ENCODE results near the gene COMMD1. TPM values are rescaled to one million over a fixed set of nuclear protein-coding genes. Genes with fewer than 3 reads are reported as not detected.

Gene COMMD1
- total and polyA plus RNA-seq, 2 donors from 2014 or later: 38.5 to 99.4 TPM

DNA sequence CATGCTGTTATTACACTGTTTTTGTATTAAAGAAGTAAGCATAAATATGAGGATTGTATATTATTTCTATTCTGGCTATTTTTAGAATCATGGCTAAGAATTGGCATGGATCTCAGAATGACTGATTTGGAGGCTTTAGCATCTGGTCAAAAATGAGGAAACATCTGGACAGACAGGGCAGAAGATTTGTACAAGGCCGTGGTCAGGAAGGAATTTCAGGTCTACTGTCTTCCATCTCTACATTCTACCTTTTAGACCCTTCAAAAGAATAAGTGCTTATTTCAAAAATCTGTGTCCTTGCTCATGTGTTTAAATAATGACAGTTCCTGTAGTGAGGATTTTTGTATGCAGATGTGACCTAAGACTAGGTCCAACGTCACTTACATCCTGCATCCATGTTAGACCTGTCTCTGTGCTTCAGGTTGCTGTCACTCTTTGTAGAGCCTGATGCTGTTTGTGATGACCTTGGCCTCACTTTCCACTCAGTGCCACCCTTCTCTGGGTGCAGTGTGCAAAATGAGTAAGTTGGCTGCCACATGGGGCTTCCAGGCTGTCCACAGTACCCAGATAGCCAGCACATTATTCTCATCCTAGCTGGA lies 235.8 kb downstream of the COMMD1 start:
- no peak for FAIRE-seq
- intact Hi-C loops (cut with DNase I): no loop called here
- no peak overlapping the region for H3K4me3 ChIP-seq (ENCODE audit: low read length in 3 of 3)

DNA sequence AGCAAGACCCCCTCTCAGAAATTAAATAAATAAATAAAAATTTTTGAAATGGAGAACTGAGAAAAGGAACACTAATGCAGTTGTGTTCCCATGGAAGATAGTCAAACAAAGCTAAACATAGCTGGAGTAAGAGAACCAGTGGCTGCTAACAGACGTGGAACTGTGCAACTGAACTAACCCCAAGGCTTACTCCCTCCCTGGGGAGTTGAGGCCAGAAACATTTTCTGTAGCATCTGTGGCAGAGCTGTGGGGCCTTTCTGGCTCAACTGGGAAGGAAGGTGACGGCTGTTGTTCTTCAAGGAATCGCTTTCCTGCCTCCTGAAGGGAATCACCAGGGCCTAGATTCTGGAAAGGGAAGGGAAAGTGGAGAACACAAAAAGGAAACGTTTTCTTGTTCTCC lies 236.6 kb downstream of the COMMD1 start:
- H3K9ac ChIP-seq (ENCODE audit: low read length in 3 of 3): no peak overlapping the region
- FAIRE-seq: no peak

More for the DNA sequence above, 235.8 kb downstream of the COMMD1 start:
- DNase-seq: no peak
- no peaks in the 10 kb centered on the region for H3K27me3 ChIP-seq (ENCODE audit: control insufficient read depth, insufficient read depth, low read length)
- H3K4me1 ChIP-seq (ENCODE audit: control insufficient read depth in 2 of 3, insufficient read depth in 2 of 3, low read depth in 1 of 3, low read length in 3 of 3): no peaks in the 10 kb centered on the region
- no peak overlapping the region for H3K27ac ChIP-seq (ENCODE audit: low read depth in 2 of 2, low read length in 2 of 2)
- no peaks in the 10 kb centered on the region for H3K9me3 ChIP-seq (ENCODE audit: control insufficient read depth in 2 of 3, insufficient read depth in 1 of 3, low read length in 3 of 3)
- TF ChIP-seq, protein P1, sequence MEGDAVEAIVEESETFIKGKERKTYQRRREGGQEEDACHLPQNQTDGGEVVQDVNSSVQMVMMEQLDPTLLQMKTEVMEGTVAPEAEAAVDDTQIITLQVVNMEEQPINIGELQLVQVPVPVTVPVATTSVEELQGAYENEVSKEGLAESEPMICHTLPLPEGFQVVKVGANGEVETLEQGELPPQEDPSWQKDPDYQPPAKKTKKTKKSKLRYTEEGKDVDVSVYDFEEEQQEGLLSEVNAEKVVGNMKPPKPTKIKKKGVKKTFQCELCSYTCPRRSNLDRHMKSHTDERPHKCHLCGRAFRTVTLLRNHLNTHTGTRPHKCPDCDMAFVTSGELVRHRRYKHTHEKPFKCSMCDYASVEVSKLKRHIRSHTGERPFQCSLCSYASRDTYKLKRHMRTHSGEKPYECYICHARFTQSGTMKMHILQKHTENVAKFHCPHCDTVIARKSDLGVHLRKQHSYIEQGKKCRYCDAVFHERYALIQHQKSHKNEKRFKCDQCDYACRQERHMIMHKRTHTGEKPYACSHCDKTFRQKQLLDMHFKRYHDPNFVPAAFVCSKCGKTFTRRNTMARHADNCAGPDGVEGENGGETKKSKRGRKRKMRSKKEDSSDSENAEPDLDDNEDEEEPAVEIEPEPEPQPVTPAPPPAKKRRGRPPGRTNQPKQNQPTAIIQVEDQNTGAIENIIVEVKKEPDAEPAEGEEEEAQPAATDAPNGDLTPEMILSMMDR (IDR thresholded peaks at IDR 0.05; ENCODE audit: borderline replicate concordance, extremely low read depth, insufficient read depth): no peak
- no peak overlapping the region for H3K9ac ChIP-seq (ENCODE audit: low read length in 3 of 3)
- no peaks in the 10 kb centered on the region for H3K36me3 ChIP-seq (ENCODE audit: control insufficient read depth in 2 of 3, insufficient read depth in 3 of 3, low read length in 3 of 3)

DNA sequence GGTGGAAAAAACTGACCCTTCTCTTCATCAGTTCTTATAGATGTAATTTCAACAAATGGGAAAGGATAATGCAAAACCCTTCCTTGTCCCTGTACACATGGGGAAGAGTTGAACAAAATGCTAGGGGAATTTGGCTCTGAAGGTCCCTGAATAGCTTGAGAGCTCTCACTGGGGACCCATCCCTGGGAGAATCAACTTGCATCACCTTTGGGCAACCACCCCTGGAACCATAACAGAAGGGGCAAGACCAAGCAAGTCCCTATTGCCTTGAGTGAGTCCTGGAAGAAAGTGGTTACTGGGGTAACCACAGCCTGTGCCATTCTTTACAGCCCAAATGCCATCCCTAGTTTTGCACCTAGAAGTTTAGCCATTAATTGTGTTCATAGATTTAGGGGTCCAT lies 238.2 kb downstream of the COMMD1 start:
- TF ChIP-seq, protein P1 (IDR thresholded peaks at IDR 0.05; ENCODE audit: borderline replicate concordance, extremely low read depth, insufficient read depth): no peak
- H3K27ac ChIP-seq (ENCODE audit: low read depth in 2 of 2, low read length in 2 of 2): no peak overlapping the region
- no peaks in the 10 kb centered on the region for H3K27me3 ChIP-seq (ENCODE audit: control insufficient read depth, insufficient read depth, low read length)
- H3K9me3 ChIP-seq (ENCODE audit: control insufficient read depth in 2 of 3, insufficient read depth in 1 of 3, low read length in 3 of 3): no peaks in the 10 kb centered on the region
- H3K4me3 ChIP-seq (ENCODE audit: low read length in 3 of 3): no peak overlapping the region
- intact Hi-C loops (cut with DNase I): no loop called here
- no peak for DNase-seq
- no peaks in the 10 kb centered on the region for H3K4me1 ChIP-seq (ENCODE audit: control insufficient read depth in 2 of 3, insufficient read depth in 2 of 3, low read depth in 1 of 3, low read length in 3 of 3)
- no peak overlapping the region for H3K9ac ChIP-seq (ENCODE audit: low read length in 3 of 3)
- no peak for FAIRE-seq
- no peaks in the 10 kb centered on the region for H3K36me3 ChIP-seq (ENCODE audit: control insufficient read depth in 2 of 3, insufficient read depth in 3 of 3, low read length in 3 of 3)

More for the DNA sequence above, 236.6 kb downstream of the COMMD1 start:
- H3K4me3 ChIP-seq (ENCODE audit: low read length in 3 of 3): no peak overlapping the region
- DNase-seq: no peak
- H3K9me3 ChIP-seq (ENCODE audit: control insufficient read depth in 2 of 3, insufficient read depth in 1 of 3, low read length in 3 of 3): no peaks in the 10 kb centered on the region
- intact Hi-C loops (cut with DNase I): no loop called here
- H3K27ac ChIP-seq (ENCODE audit: low read depth in 2 of 2, low read length in 2 of 2): no peak overlapping the region
- H3K4me1 ChIP-seq (ENCODE audit: control insufficient read depth in 2 of 3, insufficient read depth in 2 of 3, low read depth in 1 of 3, low read length in 3 of 3): no peaks in the 10 kb centered on the region
- H3K36me3 ChIP-seq (ENCODE audit: control insufficient read depth in 2 of 3, insufficient read depth in 3 of 3, low read length in 3 of 3): no peaks in the 10 kb centered on the region
- TF ChIP-seq, protein P1 (IDR thresholded peaks at IDR 0.05; ENCODE audit: borderline replicate concordance, extremely low read depth, insufficient read depth): no peak
- H3K27me3 ChIP-seq (ENCODE audit: control insufficient read depth, insufficient read depth, low read length): no peaks in the 10 kb centered on the region

Measured in kidney (tissue), 14 donors.